Cardiac fibroblast (primary cell): ENCODE data around the gene FIZ1.

Experiments
- DNase-seq, 2 donors: peaks; one replicate each; pipeline versions ENCODE4 v3.0.0 to v3.0.0-alpha.2; 2010; ENCODE audit warnings: low read depth in 2 of 2
- H3K4me3 ChIP-seq, 2 donors: replicated peaks in 1 of 2; 1 replicate in 1 of 2; 2 replicates in 1 of 2; pipeline ENCODE4 v1.5.1; 2011; ENCODE audit warnings: low read depth in 2 of 2, low read length in 2 of 2, mild to moderate bottlenecking in 2 of 2, moderate library complexity in 1 of 2
- TF ChIP-seq, protein P1 (sequence below): IDR thresholded peaks from one replicate; pipeline ENCODE4 v1.5.1; 2011; ENCODE audit warnings: low read depth, mild to moderate bottlenecking, low read length, inconsistent platforms

The FIZ1 gene

DNA sequence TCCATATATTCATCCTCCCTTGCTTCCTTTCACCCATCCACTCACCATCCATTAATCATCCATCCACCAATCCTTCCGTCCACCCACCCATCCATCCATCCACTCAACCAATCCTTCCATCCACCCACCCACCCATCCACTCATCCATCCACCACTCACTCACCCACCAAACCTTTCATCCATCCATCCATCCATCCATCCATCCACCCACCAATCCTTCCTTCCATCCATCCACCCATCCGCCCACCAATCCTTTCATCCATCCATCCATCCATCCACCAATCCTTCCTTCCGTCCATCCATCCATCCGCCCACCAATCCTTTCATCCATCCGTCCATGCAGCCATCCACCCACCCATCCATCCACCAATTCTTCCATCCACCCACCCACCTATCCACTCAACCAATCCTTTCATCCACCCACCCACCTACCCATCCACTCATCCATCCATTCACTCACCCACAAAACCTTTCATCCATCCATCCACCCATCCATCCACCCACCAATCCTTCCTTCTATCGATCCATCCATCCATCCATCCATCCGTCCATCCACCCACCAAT, 56.9 kb downstream of the FIZ1 start:
- no peak overlapping the region for H3K4me3 ChIP-seq
- TF ChIP-seq, protein P1, sequence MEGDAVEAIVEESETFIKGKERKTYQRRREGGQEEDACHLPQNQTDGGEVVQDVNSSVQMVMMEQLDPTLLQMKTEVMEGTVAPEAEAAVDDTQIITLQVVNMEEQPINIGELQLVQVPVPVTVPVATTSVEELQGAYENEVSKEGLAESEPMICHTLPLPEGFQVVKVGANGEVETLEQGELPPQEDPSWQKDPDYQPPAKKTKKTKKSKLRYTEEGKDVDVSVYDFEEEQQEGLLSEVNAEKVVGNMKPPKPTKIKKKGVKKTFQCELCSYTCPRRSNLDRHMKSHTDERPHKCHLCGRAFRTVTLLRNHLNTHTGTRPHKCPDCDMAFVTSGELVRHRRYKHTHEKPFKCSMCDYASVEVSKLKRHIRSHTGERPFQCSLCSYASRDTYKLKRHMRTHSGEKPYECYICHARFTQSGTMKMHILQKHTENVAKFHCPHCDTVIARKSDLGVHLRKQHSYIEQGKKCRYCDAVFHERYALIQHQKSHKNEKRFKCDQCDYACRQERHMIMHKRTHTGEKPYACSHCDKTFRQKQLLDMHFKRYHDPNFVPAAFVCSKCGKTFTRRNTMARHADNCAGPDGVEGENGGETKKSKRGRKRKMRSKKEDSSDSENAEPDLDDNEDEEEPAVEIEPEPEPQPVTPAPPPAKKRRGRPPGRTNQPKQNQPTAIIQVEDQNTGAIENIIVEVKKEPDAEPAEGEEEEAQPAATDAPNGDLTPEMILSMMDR, result no peak
- DNase-seq, result no peak
